ENCODE results near the gene ZSCAN31. TPM values are rescaled to one million over a fixed set of nuclear protein-coding genes. Genes with fewer than 3 reads are reported as not detected.

Gene ZSCAN31
- polyA plus RNA-seq, 3 donors: 0.25 to 0.35 TPM; not detected in 1

DNA sequence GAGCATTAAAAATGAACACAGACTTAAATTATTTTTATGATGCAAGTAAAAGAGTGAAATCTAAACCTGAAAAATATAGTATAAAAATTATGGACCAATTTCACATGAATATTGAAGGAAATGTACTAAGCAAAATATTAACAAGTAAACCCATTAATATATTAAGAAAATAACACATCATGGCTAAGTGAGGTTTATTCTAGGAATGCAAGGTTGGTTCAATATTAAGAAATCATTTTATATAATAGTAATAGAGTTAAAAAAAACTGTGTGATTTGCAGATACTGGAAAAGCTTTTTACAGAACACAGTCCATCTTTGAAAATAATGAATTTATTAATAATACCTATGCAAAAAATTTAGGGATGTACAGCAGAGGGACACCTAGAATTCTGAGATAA, 42.7 kb upstream of the ZSCAN31 start:
- intact Hi-C loops (cut with micrococcal nuclease): no loop called here
- H3K4me3 ChIP-seq (replicated peaks in 1 of 3; ENCODE audit: low read depth in 2 of 3, low read length in 3 of 3): no peak overlapping the region
- no peaks in the 10 kb centered on the region for H3K27me3 ChIP-seq (ENCODE audit: control insufficient read depth in 2 of 2, insufficient read depth in 2 of 2, low read length in 2 of 2)
- no peak overlapping the region for H3K4me3 Mint-ChIP-seq
- no peak for DNase-seq
- no peak overlapping the region for H2AFZ ChIP-seq (ENCODE audit: insufficient read depth, low read depth, low read length, poor library complexity, severe bottlenecking)
- H3K9me3 Mint-ChIP-seq: peaks cover 0 to 7% (median 4%) of the 10 kb centered on the region in 7 donors
- H3K27ac ChIP-seq (ENCODE audit: low read depth in 1 of 2, low read length in 2 of 2): no peak overlapping the region
- H3K36me3 Mint-ChIP-seq: peaks cover 21 to 29% of the 10 kb centered on the region in 2 donors
- H3K36me3 ChIP-seq (replicated peaks in 1 of 2; ENCODE audit: control insufficient read depth in 1 of 2, insufficient read depth in 2 of 2, low read length in 2 of 2): peaks cover 0 to 13% of the 10 kb centered on the region in 2 donors
- TF ChIP-seq, protein P1, sequence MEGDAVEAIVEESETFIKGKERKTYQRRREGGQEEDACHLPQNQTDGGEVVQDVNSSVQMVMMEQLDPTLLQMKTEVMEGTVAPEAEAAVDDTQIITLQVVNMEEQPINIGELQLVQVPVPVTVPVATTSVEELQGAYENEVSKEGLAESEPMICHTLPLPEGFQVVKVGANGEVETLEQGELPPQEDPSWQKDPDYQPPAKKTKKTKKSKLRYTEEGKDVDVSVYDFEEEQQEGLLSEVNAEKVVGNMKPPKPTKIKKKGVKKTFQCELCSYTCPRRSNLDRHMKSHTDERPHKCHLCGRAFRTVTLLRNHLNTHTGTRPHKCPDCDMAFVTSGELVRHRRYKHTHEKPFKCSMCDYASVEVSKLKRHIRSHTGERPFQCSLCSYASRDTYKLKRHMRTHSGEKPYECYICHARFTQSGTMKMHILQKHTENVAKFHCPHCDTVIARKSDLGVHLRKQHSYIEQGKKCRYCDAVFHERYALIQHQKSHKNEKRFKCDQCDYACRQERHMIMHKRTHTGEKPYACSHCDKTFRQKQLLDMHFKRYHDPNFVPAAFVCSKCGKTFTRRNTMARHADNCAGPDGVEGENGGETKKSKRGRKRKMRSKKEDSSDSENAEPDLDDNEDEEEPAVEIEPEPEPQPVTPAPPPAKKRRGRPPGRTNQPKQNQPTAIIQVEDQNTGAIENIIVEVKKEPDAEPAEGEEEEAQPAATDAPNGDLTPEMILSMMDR (IDR thresholded peaks at IDR 0.05): no peak
- H3K4me1 Mint-ChIP-seq: peaks cover 14% of the 10 kb centered on the region
- no peaks in the 10 kb centered on the region for H4K20me1 ChIP-seq (ENCODE audit: insufficient read depth, low read length)
- H3K9ac ChIP-seq (ENCODE audit: insufficient read depth, low read length, poor library complexity, severe bottlenecking): no peak overlapping the region
- no peak overlapping the region for H3K27ac Mint-ChIP-seq
- H3K4me2 ChIP-seq (replicated peaks; ENCODE audit: extremely low read depth, low read length, poor library complexity, severe bottlenecking): no peak overlapping the region
- peaks cover 6 to 9% of the 10 kb centered on the region in 2 donors for H3K9me3 ChIP-seq (replicated peaks in 1 of 2; ENCODE audit: control insufficient read depth in 1 of 2, insufficient read depth in 1 of 2, low read length in 2 of 2)
- peaks cover 6 to 7% of the 10 kb centered on the region in 2 donors for H3K4me1 ChIP-seq (ENCODE audit: control insufficient read depth in 1 of 2, insufficient read depth in 2 of 2, low read length in 2 of 2)
- H3K79me2 ChIP-seq (ENCODE audit: insufficient read depth, low read length): no peaks in the 10 kb centered on the region
- H3K27me3 Mint-ChIP-seq (ENCODE audit: low read depth in 3 of 3): no peaks in the 10 kb centered on the region

DNA sequence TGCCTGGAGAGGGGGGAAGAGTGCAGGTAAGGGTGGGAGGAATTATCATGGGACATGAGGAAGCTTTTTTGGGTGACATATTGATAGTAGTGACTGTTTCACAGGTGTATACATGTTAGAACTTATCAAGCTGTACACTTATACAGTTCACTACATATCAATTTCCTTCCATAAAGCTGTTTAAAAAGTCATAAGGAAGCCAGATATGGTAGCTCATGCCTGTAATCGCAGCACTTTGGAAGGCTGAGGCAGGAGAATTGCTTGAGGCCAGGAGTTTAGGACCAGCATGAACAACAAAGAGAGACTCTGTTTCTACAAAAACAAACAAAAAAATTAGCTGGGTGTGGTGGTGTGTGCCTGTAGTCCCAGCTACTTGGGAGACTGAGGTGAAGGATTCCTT, 41.9 kb upstream of the ZSCAN31 start:
- H3K4me3 Mint-ChIP-seq: no peak overlapping the region
- intact Hi-C loops (cut with micrococcal nuclease): no loop called here
- TF ChIP-seq, protein P1 (IDR thresholded peaks at IDR 0.05): no peak

More for the DNA sequence above, 41.9 kb upstream of the ZSCAN31 start:
- H3K4me2 ChIP-seq (replicated peaks; ENCODE audit: extremely low read depth, low read length, poor library complexity, severe bottlenecking): no peak overlapping the region
- H3K79me2 ChIP-seq (ENCODE audit: insufficient read depth, low read length): no peaks in the 10 kb centered on the region
- no peaks in the 10 kb centered on the region for H3K27me3 ChIP-seq (ENCODE audit: control insufficient read depth in 2 of 2, insufficient read depth in 2 of 2, low read length in 2 of 2)
- no peak for DNase-seq
- no CpG with 5 or more reads among the region's 1 CpG for WGBS (ENCODE audit: insufficient coverage)
- no peak overlapping the region for H2AFZ ChIP-seq (ENCODE audit: insufficient read depth, low read depth, low read length, poor library complexity, severe bottlenecking)
- peaks cover 6 to 9% of the 10 kb centered on the region in 2 donors for H3K9me3 ChIP-seq (replicated peaks in 1 of 2; ENCODE audit: control insufficient read depth in 1 of 2, insufficient read depth in 1 of 2, low read length in 2 of 2)
- no peaks in the 10 kb centered on the region for H4K20me1 ChIP-seq (ENCODE audit: insufficient read depth, low read length)
- Mint-ChIP-seq H3K9me3 (peaks cover 0 to 7% (median 4%) of the 10 kb centered on the region in 7 donors), H3K27me3 (ENCODE audit: low read depth in 3 of 3) (no peaks in the 10 kb centered on the region), H3K4me1 (peaks cover 8% of the 10 kb centered on the region), H3K36me3 (peaks cover 21 to 29% of the 10 kb centered on the region in 2 donors), H3K27ac (no peak overlapping the region)
- no peak overlapping the region for H3K9ac ChIP-seq (ENCODE audit: insufficient read depth, low read length, poor library complexity, severe bottlenecking)
- peaks cover 0 to 13% of the 10 kb centered on the region in 2 donors for H3K36me3 ChIP-seq (replicated peaks in 1 of 2; ENCODE audit: control insufficient read depth in 1 of 2, insufficient read depth in 2 of 2, low read length in 2 of 2)
- H3K4me3 ChIP-seq (replicated peaks in 1 of 3; ENCODE audit: low read depth in 2 of 3, low read length in 3 of 3): no peak overlapping the region
- H3K27ac ChIP-seq (ENCODE audit: low read depth in 1 of 2, low read length in 2 of 2): no peak overlapping the region
- H3K4me1 ChIP-seq (ENCODE audit: control insufficient read depth in 1 of 2, insufficient read depth in 2 of 2, low read length in 2 of 2): peaks cover 3 to 5% of the 10 kb centered on the region in 2 donors
